Measurements from ENCODE around the gene PRSS23. TPM values are rescaled to one million over a fixed set of nuclear protein-coding genes. Genes with fewer than 3 reads are reported as not detected.

Gene PRSS23, protein sequence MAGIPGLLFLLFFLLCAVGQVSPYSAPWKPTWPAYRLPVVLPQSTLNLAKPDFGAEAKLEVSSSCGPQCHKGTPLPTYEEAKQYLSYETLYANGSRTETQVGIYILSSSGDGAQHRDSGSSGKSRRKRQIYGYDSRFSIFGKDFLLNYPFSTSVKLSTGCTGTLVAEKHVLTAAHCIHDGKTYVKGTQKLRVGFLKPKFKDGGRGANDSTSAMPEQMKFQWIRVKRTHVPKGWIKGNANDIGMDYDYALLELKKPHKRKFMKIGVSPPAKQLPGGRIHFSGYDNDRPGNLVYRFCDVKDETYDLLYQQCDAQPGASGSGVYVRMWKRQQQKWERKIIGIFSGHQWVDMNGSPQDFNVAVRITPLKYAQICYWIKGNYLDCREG
- polyA plus RNA-seq (2012; ENCODE audit: insufficient read depth, insufficient read length, low read depth), result 0.49 TPM

DNA sequence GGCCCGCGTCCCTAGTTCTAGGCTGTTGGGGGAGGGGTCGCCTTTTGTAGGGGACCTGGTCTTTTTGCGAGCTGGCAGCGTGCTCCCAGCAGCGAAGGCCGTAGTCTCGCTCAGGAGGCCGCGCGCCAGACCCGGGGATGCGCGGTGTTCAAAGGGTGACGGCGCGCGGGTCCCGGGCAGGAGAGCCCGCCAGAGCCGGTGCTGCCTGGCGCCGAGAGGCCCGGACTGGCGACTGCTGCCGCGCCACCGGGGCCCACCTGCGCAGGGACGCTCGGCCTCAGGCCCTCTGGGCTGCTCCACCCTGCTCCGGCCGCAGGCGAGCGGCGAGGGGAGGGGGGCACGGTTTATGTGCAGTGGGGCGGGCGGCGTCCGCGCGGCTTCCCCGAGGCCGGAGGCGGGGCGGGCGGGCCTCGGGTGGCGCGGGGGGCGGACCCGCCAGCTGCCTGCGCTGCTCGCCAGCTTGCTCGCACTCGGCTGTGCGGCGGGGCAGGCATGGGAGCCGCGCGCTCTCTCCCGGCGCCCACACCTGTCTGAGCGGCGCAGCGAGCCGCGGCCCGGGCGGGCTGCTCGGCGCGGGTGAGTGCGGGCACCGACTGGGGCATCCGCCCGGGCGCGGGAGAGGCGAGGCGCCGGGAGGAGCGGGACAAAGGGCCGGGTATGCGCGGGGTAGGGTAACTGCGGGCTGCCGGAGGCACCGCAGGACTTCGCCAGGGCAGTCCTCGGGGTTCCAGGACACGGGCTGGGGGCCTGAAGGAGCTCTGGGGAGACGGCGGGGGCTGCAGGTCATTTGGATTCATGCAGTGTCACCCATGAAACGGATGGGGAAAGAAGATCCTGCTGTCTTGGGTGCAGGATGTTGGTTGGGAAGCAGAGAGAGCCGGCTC, at the start of gene PRSS23:
Gene PRSS23 (plus strand): TSS at position 467 of the 884 bp plus-strand sequence. CDS start 7,102 bp downstream, outside the sequence.
- peak; percentile 59 for DNase-seq

DNA sequence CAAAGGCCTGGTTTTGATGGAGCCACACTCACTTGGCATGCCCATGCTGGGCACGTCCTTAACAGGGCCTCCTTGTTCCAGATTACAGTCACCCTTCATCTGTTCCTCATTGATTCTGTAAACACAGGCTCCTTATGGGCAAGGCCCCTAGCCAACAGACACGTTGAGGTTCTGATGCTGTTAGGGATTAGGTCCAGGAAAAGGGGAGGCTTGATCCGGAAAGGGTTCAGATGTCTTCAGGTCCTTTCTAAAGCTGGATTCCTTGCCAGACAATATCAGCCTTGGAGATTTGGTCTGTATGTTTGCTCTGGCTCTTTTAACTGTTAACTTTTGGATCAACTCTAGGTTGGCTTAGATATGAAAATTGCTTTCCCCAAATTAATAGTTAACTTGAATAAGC, 46.9 kb upstream of the PRSS23 start:
- H3K4me1 ChIP-seq, result no peaks in the 10 kb centered on the region
- no peaks in the 10 kb centered on the region for H3K9me3 ChIP-seq
- H3K4me3 ChIP-seq (ENCODE audit: low read depth, low read length), result no peak overlapping the region
- TF ChIP-seq, protein P1, sequence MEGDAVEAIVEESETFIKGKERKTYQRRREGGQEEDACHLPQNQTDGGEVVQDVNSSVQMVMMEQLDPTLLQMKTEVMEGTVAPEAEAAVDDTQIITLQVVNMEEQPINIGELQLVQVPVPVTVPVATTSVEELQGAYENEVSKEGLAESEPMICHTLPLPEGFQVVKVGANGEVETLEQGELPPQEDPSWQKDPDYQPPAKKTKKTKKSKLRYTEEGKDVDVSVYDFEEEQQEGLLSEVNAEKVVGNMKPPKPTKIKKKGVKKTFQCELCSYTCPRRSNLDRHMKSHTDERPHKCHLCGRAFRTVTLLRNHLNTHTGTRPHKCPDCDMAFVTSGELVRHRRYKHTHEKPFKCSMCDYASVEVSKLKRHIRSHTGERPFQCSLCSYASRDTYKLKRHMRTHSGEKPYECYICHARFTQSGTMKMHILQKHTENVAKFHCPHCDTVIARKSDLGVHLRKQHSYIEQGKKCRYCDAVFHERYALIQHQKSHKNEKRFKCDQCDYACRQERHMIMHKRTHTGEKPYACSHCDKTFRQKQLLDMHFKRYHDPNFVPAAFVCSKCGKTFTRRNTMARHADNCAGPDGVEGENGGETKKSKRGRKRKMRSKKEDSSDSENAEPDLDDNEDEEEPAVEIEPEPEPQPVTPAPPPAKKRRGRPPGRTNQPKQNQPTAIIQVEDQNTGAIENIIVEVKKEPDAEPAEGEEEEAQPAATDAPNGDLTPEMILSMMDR (IDR thresholded peaks at IDR 0.05; ENCODE audit: low read depth, low read length), result no peak
- H3K36me3 ChIP-seq, result no peaks in the 10 kb centered on the region
- H3K27me3 ChIP-seq, result no peaks in the 10 kb centered on the region
- DNase-seq, result no peak

More for the DNA sequence above, at the start of gene PRSS23:
- peaks cover 45% of the 10 kb centered on the region for H3K27me3 ChIP-seq
- H3K4me3 ChIP-seq (ENCODE audit: low read depth, low read length), result peak within 1 kb of the TSS; percentile 44
- TF ChIP-seq, protein P1 (IDR thresholded peaks at IDR 0.05; ENCODE audit: low read depth, low read length), result no peak
- H3K9me3 ChIP-seq, result no peaks in the 10 kb centered on the region
- no peaks in the 10 kb centered on the region for H3K4me1 ChIP-seq
- no peaks in the 10 kb centered on the region for H3K36me3 ChIP-seq

DNA sequence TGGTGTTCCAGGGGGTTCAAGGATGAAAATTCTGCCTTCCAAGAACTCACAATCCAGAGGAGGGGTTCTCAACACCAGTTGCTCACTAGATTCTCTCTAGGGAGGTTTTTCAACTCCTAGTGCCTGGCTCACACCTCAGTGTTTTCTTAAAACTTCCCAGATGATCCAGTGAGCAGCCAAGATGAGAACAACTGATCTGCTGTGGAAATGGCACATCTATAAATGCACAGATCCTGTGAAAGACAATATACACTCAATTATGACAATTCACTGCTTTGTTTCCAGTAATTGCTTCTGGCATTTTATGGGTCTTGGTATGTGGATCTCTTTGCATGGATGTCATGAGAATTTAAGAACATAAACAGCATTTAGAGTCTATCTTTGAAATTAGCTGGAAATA, 45.2 kb upstream of the PRSS23 start:
- Histone ChIP-seq H3K4me1 (no peaks in the 10 kb centered on the region), H3K9me3 (no peaks in the 10 kb centered on the region), H3K4me3 (ENCODE audit: low read depth, low read length) (no peak overlapping the region), H3K27me3 (no peaks in the 10 kb centered on the region), H3K36me3 (no peaks in the 10 kb centered on the region)
- TF ChIP-seq, protein P1 (IDR thresholded peaks at IDR 0.05; ENCODE audit: low read depth, low read length), result no peak
- DNase-seq, result no peak

DNA sequence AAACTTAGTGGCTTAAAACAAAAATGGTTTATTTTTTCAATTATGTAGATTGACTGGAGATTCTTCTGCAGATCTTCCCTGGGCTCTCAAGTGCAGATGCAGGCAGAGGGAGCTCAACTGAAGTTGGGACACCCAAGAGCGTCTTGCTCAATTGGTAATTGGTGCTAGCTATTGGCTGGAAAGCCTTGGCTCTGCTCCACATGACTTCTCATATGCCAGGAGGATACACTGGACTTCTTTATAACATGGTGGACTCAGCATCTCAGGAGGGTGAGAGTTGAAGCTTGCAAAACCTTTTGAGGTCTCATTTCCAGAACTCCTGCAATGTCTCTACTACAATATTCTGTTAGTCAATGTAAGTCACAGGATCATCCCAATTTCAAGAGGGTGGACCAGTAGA, 42.2 kb upstream of the PRSS23 start:
- no peaks in the 10 kb centered on the region for H3K4me1 ChIP-seq
- H3K9me3 ChIP-seq, result no peaks in the 10 kb centered on the region
- no peak overlapping the region for H3K4me3 ChIP-seq (ENCODE audit: low read depth, low read length)
- DNase-seq, result no peak
- TF ChIP-seq, protein P1 (IDR thresholded peaks at IDR 0.05; ENCODE audit: low read depth, low read length), result no peak
- no peaks in the 10 kb centered on the region for H3K36me3 ChIP-seq
- no peaks in the 10 kb centered on the region for H3K27me3 ChIP-seq

DNA sequence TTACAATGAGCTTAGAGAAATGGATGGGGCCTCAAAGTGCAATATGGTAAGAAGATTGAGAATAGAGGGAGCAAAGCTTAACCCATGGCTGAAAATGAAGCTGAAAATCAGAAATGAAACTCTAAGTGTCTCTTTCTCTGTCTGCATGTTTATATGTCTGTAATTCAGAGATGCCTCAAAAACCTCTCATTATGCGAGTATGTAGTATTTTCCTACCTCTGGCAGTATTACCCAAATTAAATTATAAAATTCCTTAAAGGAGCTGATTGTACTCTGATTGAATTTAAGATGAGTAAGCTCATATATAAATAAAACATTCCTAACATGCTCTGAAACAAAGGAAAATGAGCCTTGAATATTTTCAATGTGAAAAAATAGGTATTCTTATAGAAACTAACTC, 39.8 kb upstream of the PRSS23 start:
- no peaks in the 10 kb centered on the region for H3K4me1 ChIP-seq
- no peaks in the 10 kb centered on the region for H3K27me3 ChIP-seq
- no peaks in the 10 kb centered on the region for H3K9me3 ChIP-seq
- DNase-seq, result no peak
- TF ChIP-seq, protein P1 (IDR thresholded peaks at IDR 0.05; ENCODE audit: low read depth, low read length), result no peak
- H3K36me3 ChIP-seq, result no peaks in the 10 kb centered on the region
- H3K4me3 ChIP-seq (ENCODE audit: low read depth, low read length), result no peak overlapping the region
